Heart right ventricle (tissue), 16 donors: ENCODE results near the gene KSR1. TPM values are rescaled to one million over a fixed set of nuclear protein-coding genes. Genes with fewer than 3 reads are reported as not detected.

ENCODE experiments used
- ATAC-seq, 8 donors: fragments of 200-7000 bp; cut with Tn5 transposase; one replicate each; pipeline ENCODE4 v1.9.1; 2020; ENCODE audit warnings: mild to moderate bottlenecking in 8 of 8, moderate library complexity in 8 of 8, moderate number of reproducible peaks in 1 of 8
- DNase-seq, 2 donors: peaks; one replicate each; pipeline ENCODE4 v3.0.0-alpha.2; 2020
- H3K27ac ChIP-seq, 10 donors: fragments of 200-600 bp; sonication (generic) in 2 of 10; one replicate each; pipeline versions ENCODE4 v1.5.0 to v1.8.0; 2020 to 2022; ENCODE audit warnings: mild to moderate bottlenecking in 3 of 10
- H3K27me3 ChIP-seq, 7 donors: fragments of 200-600 bp; one replicate each; pipeline ENCODE4 v1.8.0; 2021 to 2022; ENCODE audit warnings: mild to moderate bottlenecking in 2 of 7
- H3K36me3 ChIP-seq, 9 donors: fragments of 200-600 bp; sonication (generic) in 1 of 9; one replicate each; pipeline versions ENCODE4 v1.5.0 to v1.8.0; 2020 to 2022; ENCODE audit warnings: mild to moderate bottlenecking in 2 of 9
- H3K4me1 ChIP-seq, 9 donors: fragments of 200-600 bp; sonication (generic) in 1 of 9; one replicate each; pipeline versions ENCODE4 v1.5.0 to v1.8.0; 2020 to 2022; ENCODE audit warnings: mild to moderate bottlenecking in 4 of 9
- H3K4me3 ChIP-seq, 10 donors: fragments of 200-600 bp; sonication (generic) in 2 of 10; one replicate each; pipeline versions ENCODE4 v1.5.0 to v1.8.0; 2020 to 2022; ENCODE audit warnings: mild to moderate bottlenecking in 7 of 10, moderate library complexity in 2 of 10
- H3K9me3 ChIP-seq, 11 donors: fragments of 200-600 bp in 10 of 11; sonication (generic) in 2 of 11; one replicate each; pipeline versions ENCODE4 v1.5.0 to v1.8.0; 2013 to 2022; ENCODE audit warnings: mild to moderate bottlenecking in 2 of 11, control low read depth in 1 of 11, moderate library complexity in 1 of 11
- CTCF ChIP-seq, 9 donors: fragments of 200-600 bp; sonication (generic) in 2 of 9; IDR thresholded peaks; one replicate each; pipeline versions ENCODE4 v1.5.0 to v1.8.0; 2021 to 2022; ENCODE audit warnings: antibody characterized with exemption in 9 of 9, mild to moderate bottlenecking in 5 of 9, moderate library complexity in 1 of 9
- WGBS, 2 donors: extraction: QIAGEN DNeasy Blood & Tissue Kit; methylation state at CpG; one replicate each; pipeline ENCODE4 v1.1.7; 2013; ENCODE audit warnings: inconsistent platforms in 1 of 2; 5-methylcytosine and 5-hydroxymethylcytosine counted together
- intact Hi-C, 10 donors: fragments of 100-400 bp; cut with DNase I; formaldehyde crosslinking; loops; one replicate each; pipeline versions ENCODE4 v1.11.1 to v1.14.2; 2022
- polyA plus RNA-seq, 2 donors: library from polyadenylated mRNA; stranded (reverse); fragments of 200-250 nt; gene quantifications; one replicate each; pipeline ENCODE4 v1.2.3, GENCODE V29; 2013
- total RNA-seq, 10 donors: library from RNA; stranded (reverse); fragmentation: NEBNext Ultra II Directional in 3 of 10; extraction: Animal tissue kit (Norgen Biotek cat#: 25700) in 3 of 10; gene quantifications; one replicate each; pipeline versions ENCODE4 v1.2.1 to v1.2.4, GENCODE V29; 2021 to 2023
- donor health status: Arrhythmogenic right ventricular cardiomyopathy.
- donor health status: ischemic (EF 13 %, LVEDD 7.1; RV severe dilation, severe dysfunction).
- donor health status: healthy with polysubstance abuse.
- donor health status: DM: no; HTN: yes; CAD: no.
- donor health status: DM: no; HTN: no; CAD: no.
- donor health status: ischemic (EF 25% LVEDD 6.9; RV normal size, moderate dysfunction).
- donor health status: ischemic (EF 25% LVEDD 5.7; RV mildly dilated, moderate dysfunction).
- donor health status: healthy.
- donor health status: DM: yes; HTN: yes; CAD: no.
- donor health status: Ischemic cardiomyopathy.
- donor health status: ischemic (EF 35%, LVEDD 5.7; RV mildly dilated, moderate dysfunction).
- donor health status: nonischemic (EF 11% LVEDD 7.7; RV severe dilation, severe dysfunction).
- donor health status: DM: yes; HTN: yes; CAD: no.
- donor health status: PGD.
- donor health status: ischemic (EF 29% LVEDD 5.4; RV normal size, mild dysfunction).
- donor health status: nonischemic (EF 23%, LVEDD 6.1; RV moderate dilation, normal function).

The KSR1 gene
- total and polyA plus RNA-seq, 12 donors: 5.6 to 19.6 (median 8.6) TPM

GRCh38 chr17:27593232-27593856, 137.1 kb downstream of the KSR1 start:
- no peak for DNase-seq
- 90 to 93% methylated on average over 9 of the region's 9 CpGs for WGBS, 2 donors
- Histone ChIP-seq H3K4me3 (no peak overlapping the region), H3K4me1 (peaks cover 0 to 8% (median 0%) of the 10 kb centered on the region in 9 donors), H3K36me3 (peaks cover 0 to 96% (median 0%) of the 10 kb centered on the region in 9 donors), H3K27me3 (no peaks in the 10 kb centered on the region), H3K27ac (no peak overlapping the region), H3K9me3 (no peaks in the 10 kb centered on the region)
- no peak for ATAC-seq
- TF ChIP-seq CTCF (IDR thresholded peaks at IDR 0.05): no peak
- intact Hi-C loops: loop anchor here in 4 of 10 donors (10.0 kb wide), 2 partner anchors 99 to 209 kb away; no protein-coding TSS in a partner anchor

GRCh38 chr17:27593857-27594255, 137.6 kb downstream of the KSR1 start:
- TF ChIP-seq CTCF (IDR thresholded peaks at IDR 0.05): no peak
- no peaks in the 10 kb centered on the region for H3K27me3 ChIP-seq
- intact Hi-C loops: loop anchor here in 4 of 10 donors (10.0 kb wide), 2 partner anchors 99 to 209 kb away; no protein-coding TSS in a partner anchor
- H3K4me3 ChIP-seq: no peak overlapping the region
- DNase-seq (no peak), ATAC-seq (no peak)
- no peaks in the 10 kb centered on the region for H3K9me3 ChIP-seq
- peaks cover 0 to 97% (median 0%) of the 10 kb centered on the region in 9 donors for H3K36me3 ChIP-seq
- H3K27ac ChIP-seq: no peak overlapping the region
- WGBS, 2 donors: 91 to 96% methylated on average over 3 of the region's 3 CpGs
- H3K4me1 ChIP-seq: peaks cover 0 to 8% (median 0%) of the 10 kb centered on the region in 9 donors

GRCh38 chr17:27595208-27595607, 139.0 kb downstream of the KSR1 start:
- Histone ChIP-seq H3K4me3 (no peak overlapping the region), H3K27ac (no peak overlapping the region), H3K27me3 (no peaks in the 10 kb centered on the region), H3K4me1 (peaks cover 0 to 8% (median 0%) of the 10 kb centered on the region in 9 donors), H3K36me3 (peaks cover 0 to 88% (median 0%) of the 10 kb centered on the region in 9 donors), H3K9me3 (no peaks in the 10 kb centered on the region)
- TF ChIP-seq CTCF (IDR thresholded peaks at IDR 0.05): no peak
- WGBS, 2 donors: 89 to 95% methylated on average over 2 of the region's 2 CpGs
- DNase-seq (no peak), ATAC-seq (no peak)
- intact Hi-C loops: loop anchor here in 6 of 10 donors (5.0 to 10.0 kb wide), 6 partner anchors 100 to 243 kb away; partner anchors contain the start of gene KSR1 (in 3 of the 6)

GRCh38 chr17:27596096-27596495, 139.8 kb downstream of the KSR1 start:
- DNase-seq: no peak
- 56 to 67% methylated on average over 4 of the region's 4 CpGs for WGBS, 2 donors
- Histone ChIP-seq H3K4me1 (peaks cover 0 to 8% (median 0%) of the 10 kb centered on the region in 9 donors), H3K4me3 (no peak overlapping the region), H3K27me3 (no peaks in the 10 kb centered on the region), H3K9me3 (no peaks in the 10 kb centered on the region), H3K27ac (no peak overlapping the region), H3K36me3 (peaks cover 0 to 88% (median 0%) of the 10 kb centered on the region in 9 donors)
- no peak for TF ChIP-seq CTCF (IDR thresholded peaks at IDR 0.05)
- no peak for ATAC-seq
- intact Hi-C loops: loop anchor here in 6 of 10 donors (5.0 to 10.0 kb wide), 6 partner anchors 101 to 244 kb away; partner anchors contain the start of gene KSR1 (in 3 of the 6)
